Activated CD8-positive, alpha-beta memory T cell treated with anti-CD3 and anti-CD28 coated beads, Interleukin-2, amount 10 ng/mL, durations not matched to agents 7 days and 5 days (primary cell): Measurements from ENCODE around the gene NTMT1. TPM values are rescaled to one million over a fixed set of nuclear protein-coding genes. Genes with fewer than 3 reads are reported as not detected.
A peak's percentile ranks its signal among the peaks of the same experiment; 100 is the strongest.

Source experiments
- ATAC-seq: fragments of 150-1000 bp; cut with Tn5 transposase; one replicate; pipeline ENCODE4 v1.10.0; 2021; ENCODE audit warnings: moderate library complexity
- CTCF ChIA-PET: fragments of 350-600 bp; sonication (Branson Sonifier 250); formaldehyde crosslinking; loops from one replicate; lab custom pipeline; 2021; ENCODE audit warnings: antibody characterized with exemption; lab: Charles Lee
- DNase-seq: peaks from one replicate; pipeline ENCODE4 v3.0.0-alpha.2; 2020
- H3K27ac Mint-ChIP-seq: one replicate; pipeline ENCODE4 v1.8.0; 2021; ENCODE audit warnings: mild to moderate bottlenecking, mixed read lengths
- H3K27me3 Mint-ChIP-seq: one replicate; pipeline ENCODE4 v1.8.0; 2021; ENCODE audit warnings: mixed read lengths
- H3K36me3 Mint-ChIP-seq: one replicate; pipeline ENCODE4 v1.8.0; 2021; ENCODE audit warnings: mild to moderate bottlenecking, mixed read lengths
- H3K4me1 Mint-ChIP-seq: one replicate; pipeline ENCODE4 v1.8.0; 2021; ENCODE audit warnings: mixed read lengths
- H3K4me3 Mint-ChIP-seq: one replicate; pipeline ENCODE4 v1.8.0; 2021; ENCODE audit warnings: mild to moderate bottlenecking, moderate library complexity, mixed read lengths
- H3K9me3 Mint-ChIP-seq: one replicate; pipeline ENCODE4 v1.8.0; 2022; ENCODE audit warnings: low read depth, mixed read lengths
- total RNA-seq, 2 experiments: library from RNA; stranded (reverse); gene quantifications; one replicate each; pipeline ENCODE4 v1.2.3, GENCODE V29; 2021

Gene NTMT1
- total RNA-seq, 2 experiments from 2014 or later, result 37.2 to 46.2 TPM

DNA sequence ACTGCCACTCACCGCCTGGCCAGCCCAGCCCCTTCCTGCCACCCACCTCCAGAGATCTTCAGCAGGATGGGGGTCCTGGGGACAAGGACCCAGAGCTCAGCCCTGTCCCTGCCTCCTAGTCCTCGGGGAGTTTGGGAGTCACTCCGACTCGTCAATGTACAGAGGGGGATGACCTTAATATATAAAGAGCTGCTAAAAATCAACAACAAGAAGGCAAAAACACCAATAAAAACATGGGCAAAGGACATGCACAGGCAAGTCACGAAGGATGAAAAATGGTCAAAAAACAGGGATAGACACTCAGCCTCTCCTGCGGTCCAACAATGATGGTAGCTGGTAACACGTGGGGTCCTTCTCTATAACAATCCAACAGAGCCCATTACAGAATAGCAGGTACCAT is 20.7 kb downstream of the NTMT1 start:
- no peak for ATAC-seq
- DNase-seq, result no peak
- H3K4me1 Mint-ChIP-seq, result peaks cover 5% of the 10 kb centered on the region
- H3K36me3 Mint-ChIP-seq, result no peaks in the 10 kb centered on the region
- H3K27ac Mint-ChIP-seq, result no peak overlapping the region
- CTCF ChIA-PET, result interaction anchor here (0.9 to 1.0 kb wide), 2 partner anchors 16 to 91 kb away, joined by 3 read pairs; no protein-coding TSS in a partner anchor
- H3K4me3 Mint-ChIP-seq, result no peak overlapping the region
- no peaks in the 10 kb centered on the region for H3K9me3 Mint-ChIP-seq
- H3K27me3 Mint-ChIP-seq, result no peaks in the 10 kb centered on the region

DNA sequence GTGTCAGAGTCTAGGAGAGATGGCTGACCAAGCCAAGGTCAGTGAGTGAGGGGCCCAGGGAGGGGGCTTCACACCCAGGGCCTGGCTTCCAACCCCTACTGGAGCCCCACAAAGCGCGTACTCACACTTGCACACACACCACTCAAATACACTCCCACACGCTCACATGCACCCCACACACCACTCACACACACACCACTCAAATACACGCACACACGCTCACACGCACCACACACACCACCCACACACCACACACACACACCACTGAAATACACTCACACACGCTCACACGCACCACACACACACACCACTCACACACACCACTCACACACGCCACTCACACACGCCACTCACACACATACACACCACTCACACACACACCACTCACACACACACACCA is 21.7 kb downstream of the NTMT1 start:
- Mint-ChIP-seq H3K9me3 (no peaks in the 10 kb centered on the region), H3K27me3 (no peaks in the 10 kb centered on the region), H3K4me1 (peaks cover 2% of the 10 kb centered on the region), H3K27ac (no peak overlapping the region), H3K36me3 (no peaks in the 10 kb centered on the region), H3K4me3 (no peak overlapping the region)
- DNase-seq, result no peak
- CTCF ChIA-PET, result no interaction called here
- ATAC-seq, result no peak

DNA sequence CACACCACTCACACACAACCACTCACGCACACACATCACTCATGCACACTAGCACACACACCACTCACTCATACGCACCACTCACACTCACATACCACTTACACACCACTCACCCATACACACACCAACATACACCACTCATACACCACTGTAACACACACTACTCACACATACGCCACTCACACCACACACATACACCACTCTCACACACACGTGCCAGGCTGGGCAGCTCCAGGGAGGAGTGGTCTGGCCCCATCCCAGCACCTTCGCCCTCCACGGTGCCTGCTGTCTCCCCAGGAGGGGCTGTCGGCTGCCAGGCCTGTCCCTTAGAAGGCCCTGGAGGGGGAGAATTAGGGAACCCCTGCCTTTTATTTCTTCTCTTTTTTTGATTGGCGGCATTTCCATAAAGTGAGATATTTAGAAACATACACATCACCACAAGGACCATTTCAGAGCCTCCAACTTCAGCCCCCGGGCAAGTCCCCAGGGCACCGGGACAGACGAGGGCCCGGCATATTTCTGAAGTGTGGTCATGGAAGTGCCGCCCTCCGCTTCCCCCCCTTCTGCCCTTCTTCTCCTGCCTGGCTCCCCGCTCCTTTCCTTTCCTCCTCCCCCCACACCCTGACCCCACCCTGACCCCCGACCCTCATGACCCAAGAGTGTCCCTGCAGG is 22.3 kb downstream of the NTMT1 start:
- no peak for ATAC-seq
- Mint-ChIP-seq H3K27ac (no peak overlapping the region), H3K4me3 (no peak overlapping the region), H3K4me1 (peaks cover 2% of the 10 kb centered on the region), H3K27me3 (no peaks in the 10 kb centered on the region), H3K9me3 (no peaks in the 10 kb centered on the region), H3K36me3 (no peaks in the 10 kb centered on the region)
- no peak for DNase-seq
- CTCF ChIA-PET, result no interaction called here

DNA sequence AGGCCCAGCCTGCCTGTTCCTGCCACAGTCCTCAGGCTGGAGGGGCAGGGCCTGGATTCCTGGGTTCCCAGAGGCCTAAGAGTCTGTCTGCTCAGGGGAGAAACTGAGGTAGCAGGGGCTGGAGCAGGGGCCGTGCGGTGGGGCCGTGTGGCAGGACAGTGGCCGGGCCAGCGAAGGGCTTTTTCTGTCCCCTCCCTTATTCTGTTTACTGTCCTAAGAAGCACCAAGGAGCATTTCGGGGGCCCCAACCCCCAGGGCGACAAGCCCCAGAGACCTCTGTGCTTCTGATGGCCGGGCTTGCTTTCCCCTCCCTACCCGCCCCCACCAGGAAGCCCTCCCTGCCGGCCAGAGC is 22.8 kb downstream of the NTMT1 start:
- ATAC-seq (no peak), DNase-seq (no peak)
- Mint-ChIP-seq H3K4me3 (no peak overlapping the region), H3K4me1 (peaks cover 2% of the 10 kb centered on the region), H3K9me3 (no peaks in the 10 kb centered on the region), H3K27me3 (peaks cover 2% of the 10 kb centered on the region), H3K36me3 (no peaks in the 10 kb centered on the region), H3K27ac (no peak overlapping the region)
- CTCF ChIA-PET, result no interaction called here

DNA sequence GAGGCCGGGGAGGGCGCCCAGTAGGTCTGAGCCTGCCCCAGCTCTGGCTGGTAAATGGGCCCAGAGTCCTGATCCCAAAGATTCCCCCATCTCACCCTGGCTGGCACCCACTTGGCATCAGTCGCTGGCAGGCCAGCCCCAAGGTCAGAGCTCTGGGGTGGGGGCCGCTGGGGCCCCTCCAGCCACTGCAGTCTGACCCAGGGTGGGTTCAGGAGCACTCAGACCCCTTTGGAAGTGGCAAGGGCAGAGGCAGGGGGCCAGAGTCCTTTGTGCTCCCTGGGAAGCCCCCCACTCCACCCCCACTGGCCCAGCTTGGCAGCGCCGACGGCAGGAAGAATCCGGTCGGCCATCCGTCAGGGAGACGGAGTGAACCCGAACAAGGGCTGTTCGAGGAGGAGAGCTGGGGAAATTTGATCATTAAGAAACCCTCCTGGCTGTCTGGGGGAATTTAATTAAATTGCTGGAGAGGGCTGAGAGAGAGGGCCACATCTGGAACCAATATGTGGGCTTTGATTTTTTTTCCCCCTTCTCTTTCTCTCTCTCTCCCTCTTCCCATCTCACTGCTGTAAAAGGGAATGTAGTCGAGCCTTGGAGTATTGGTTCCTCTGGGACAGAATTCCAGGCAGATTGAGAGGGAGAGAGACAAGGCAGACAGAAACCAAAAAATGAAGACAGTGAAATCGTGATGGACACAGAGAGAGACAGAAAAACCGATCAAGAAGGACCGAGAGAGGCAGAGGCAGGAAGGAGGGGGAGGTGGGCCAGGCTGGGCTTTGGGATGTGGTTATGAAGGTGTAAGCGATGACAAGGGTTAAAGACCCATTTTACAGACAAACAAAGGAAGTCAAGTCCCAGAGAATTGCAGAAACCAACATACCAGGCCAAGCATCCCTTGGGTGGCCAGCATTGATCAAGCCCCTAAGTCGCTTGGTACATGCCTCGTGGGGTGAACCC is 24.0 kb downstream of the NTMT1 start:
- ATAC-seq, result no peak
- CTCF ChIA-PET, result no interaction called here
- peaks cover 2% of the 10 kb centered on the region for H3K27me3 Mint-ChIP-seq
- no peak overlapping the region for H3K4me3 Mint-ChIP-seq
- H3K4me1 Mint-ChIP-seq, result peaks cover 2% of the 10 kb centered on the region
- H3K9me3 Mint-ChIP-seq, result no peaks in the 10 kb centered on the region
- no peaks in the 10 kb centered on the region for H3K36me3 Mint-ChIP-seq
- no peak for DNase-seq
- no peak overlapping the region for H3K27ac Mint-ChIP-seq

DNA sequence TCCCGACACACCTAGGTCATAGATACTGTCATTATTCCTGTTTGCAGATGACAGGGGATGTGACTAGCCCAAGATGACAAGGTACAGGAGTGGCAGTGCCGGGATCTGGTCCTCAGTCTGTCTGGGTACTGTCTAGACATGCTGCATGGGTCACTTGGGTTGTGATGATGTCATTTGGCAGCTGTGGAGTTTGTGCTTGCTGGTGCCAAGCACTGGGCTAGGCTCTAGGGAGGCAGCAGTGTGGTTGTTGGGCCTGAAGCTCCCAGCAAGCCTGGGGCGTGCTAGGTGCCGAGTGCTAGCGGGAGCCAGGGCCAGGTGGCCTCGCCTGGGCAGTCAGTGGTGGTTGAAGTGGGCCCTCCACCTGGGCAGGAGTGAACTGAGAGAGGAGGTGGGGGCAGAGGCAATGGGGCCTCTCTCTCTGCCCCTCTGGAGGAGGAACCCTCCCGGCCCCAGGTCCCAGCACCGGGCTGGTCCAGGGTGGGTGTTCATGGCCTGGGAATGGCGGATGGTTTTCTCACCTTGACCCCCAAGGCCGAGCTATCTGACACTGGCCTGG is 24.8 kb downstream of the NTMT1 start:
- ATAC-seq (no peak), DNase-seq (no peak)
- peaks cover 2% of the 10 kb centered on the region for H3K4me1 Mint-ChIP-seq
- H3K27ac Mint-ChIP-seq, result no peak overlapping the region
- no peak overlapping the region for H3K4me3 Mint-ChIP-seq
- H3K27me3 Mint-ChIP-seq, result peaks cover 2% of the 10 kb centered on the region
- H3K9me3 Mint-ChIP-seq, result no peaks in the 10 kb centered on the region
- no peaks in the 10 kb centered on the region for H3K36me3 Mint-ChIP-seq
- CTCF ChIA-PET, result no interaction called here

DNA sequence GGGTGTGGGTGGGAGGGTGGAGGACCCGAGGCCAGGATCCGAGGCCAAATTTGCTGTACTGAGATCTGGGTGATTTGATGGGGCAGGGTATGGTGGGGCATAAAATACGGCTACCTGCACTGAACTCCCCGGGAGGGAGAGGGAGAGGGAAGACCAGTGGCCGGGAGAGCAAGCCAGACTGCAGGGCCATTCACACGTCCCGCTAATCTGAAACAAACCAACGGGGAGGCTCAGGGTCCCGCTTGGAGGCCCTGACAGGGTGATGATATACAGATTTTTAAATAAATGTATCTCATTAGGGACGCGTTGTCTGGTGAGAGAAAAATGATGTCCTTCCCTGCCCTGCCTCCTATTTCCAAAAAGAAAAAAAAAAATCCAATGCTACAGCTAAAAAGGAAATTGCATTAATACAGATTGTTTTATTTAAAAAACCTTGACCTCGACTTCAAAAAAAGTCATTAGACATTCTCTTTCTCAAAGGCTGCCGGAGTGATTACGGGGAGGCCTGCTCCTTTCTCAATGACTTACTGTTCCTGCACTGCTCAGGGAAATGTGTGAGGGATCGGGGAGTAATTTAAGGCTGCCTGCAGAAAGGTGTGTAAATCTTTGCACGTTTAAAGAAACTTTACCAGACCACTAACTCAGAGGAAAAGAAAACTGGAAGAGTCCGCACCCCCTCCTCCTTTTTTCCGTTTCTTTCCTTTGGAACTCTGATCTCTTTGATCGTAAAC is 28.0 kb downstream of the NTMT1 start:
- H3K9me3 Mint-ChIP-seq, result no peaks in the 10 kb centered on the region
- ATAC-seq (no peak), DNase-seq (no peak)
- peaks cover 2% of the 10 kb centered on the region for H3K4me1 Mint-ChIP-seq
- no peak overlapping the region for H3K27ac Mint-ChIP-seq
- peaks cover 2% of the 10 kb centered on the region for H3K27me3 Mint-ChIP-seq
- H3K4me3 Mint-ChIP-seq, result no peak overlapping the region
- H3K36me3 Mint-ChIP-seq, result no peaks in the 10 kb centered on the region
- CTCF ChIA-PET, result no interaction called here

DNA sequence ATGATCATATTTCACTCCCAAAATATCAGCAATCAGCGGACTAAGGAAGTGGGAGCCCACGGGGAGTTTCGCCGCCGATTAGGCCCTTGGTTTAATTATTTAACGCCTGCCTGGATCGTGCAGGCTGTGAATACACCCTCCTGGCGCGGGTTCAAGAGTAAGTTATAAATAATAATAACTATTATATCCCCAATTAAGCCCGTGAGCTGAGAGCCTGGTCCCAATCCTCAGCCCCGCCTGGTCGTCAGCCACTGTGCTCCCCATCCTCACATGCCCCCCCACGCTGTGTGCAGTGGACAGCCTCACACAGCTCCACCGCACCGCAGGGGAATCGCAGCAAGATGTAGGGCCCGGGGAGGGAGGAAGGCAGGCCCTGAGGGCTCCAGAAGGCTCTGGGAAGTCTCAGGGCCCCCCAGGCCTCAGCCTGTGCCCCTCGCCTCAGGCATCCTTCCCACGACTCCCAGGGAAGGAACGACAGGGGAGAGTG is 28.6 kb downstream of the NTMT1 start:
- Mint-ChIP-seq H3K4me3 (no peak overlapping the region), H3K27ac (no peak overlapping the region), H3K36me3 (no peaks in the 10 kb centered on the region), H3K4me1 (peaks cover 2% of the 10 kb centered on the region), H3K9me3 (no peaks in the 10 kb centered on the region), H3K27me3 (peaks cover 2% of the 10 kb centered on the region)
- DNase-seq (no peak), ATAC-seq (no peak)
- CTCF ChIA-PET, result no interaction called here

DNA sequence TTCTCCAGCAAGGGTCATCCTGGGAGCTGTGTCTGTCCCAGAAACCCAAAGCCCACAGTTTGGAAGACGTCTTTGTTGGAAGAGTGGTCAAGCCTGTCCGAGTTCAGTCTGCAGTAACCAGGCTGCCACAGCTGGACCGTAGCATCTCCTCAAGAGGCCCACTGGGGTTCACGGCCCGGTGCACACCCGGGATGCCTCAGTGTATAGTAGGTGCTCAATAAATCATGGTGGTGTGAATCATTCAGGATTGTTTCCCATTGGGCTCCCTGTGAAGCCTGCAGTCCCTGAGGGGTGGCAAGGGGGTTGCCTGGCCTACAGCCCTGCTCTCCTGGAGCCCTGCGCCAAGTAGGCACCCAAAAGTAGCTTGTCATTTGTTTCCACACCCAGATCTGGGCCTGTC is 29.2 kb downstream of the NTMT1 start:
- Mint-ChIP-seq H3K36me3 (no peaks in the 10 kb centered on the region), H3K4me3 (no peak overlapping the region), H3K27me3 (peaks cover 2% of the 10 kb centered on the region), H3K4me1 (peaks cover under 1% of the 10 kb centered on the region), H3K27ac (no peak overlapping the region), H3K9me3 (no peaks in the 10 kb centered on the region)
- ATAC-seq, result no peak
- no peak for DNase-seq
- CTCF ChIA-PET, result no interaction called here

DNA sequence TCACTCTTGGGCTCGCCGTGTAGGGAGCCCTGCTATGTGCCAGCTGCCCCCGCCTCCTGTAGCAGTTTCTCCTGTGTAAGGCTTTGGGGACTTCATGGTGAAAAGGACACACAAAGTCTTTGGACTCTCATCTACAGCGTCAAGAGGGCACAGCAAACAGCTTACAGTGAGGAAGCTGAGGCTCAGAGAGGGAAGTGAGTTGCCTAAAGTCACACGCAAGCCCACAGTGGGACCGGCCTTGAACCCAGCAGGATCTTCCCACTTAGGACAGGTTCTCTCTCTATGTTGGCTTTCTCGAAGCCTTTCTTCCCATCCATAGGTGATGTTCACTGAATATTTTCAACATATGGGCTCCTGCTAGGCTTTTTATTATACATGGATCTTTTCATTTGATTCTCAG is 29.7 kb downstream of the NTMT1 start:
- no peak for ATAC-seq
- no peak for DNase-seq
- Mint-ChIP-seq H3K9me3 (no peaks in the 10 kb centered on the region), H3K27me3 (peaks cover 4% of the 10 kb centered on the region), H3K4me1 (no peaks in the 10 kb centered on the region), H3K4me3 (no peak overlapping the region), H3K36me3 (no peaks in the 10 kb centered on the region), H3K27ac (no peak overlapping the region)
- CTCF ChIA-PET, result no interaction called here

DNA sequence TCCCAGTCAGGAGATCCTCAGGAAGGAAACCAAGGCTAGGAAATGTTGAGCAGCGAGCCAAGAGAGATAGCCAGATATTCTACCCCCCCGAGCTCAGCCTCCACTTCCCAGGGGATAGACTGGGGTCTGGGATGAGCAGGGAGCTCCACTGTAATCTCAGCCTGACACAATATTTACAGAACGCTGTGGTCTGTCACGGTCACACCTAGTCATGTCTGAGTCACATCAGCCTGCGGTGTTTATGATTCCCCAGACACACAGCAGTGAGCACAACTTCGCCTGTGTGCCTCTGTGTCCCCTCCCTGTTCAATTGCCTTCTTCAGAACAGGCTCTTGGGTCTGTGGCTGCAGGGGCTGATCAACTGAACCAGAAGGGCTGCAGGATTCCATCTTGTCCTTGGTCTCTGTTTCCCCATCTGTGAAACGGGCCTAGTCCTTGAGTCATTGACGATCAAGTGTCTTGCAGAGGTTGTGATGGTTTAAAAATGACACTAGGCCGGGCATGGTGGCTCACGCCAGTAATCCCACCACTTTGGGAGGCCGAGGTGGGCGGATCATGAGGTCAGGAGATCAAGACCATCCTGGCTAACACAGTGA is 30.9 kb downstream of the NTMT1 start:
- CTCF ChIA-PET, result interaction anchor here (0.8 to 1.1 kb wide), 3 partner anchors 9 to 81 kb away, joined by 3 to 4 read pairs (median 3); no protein-coding TSS in a partner anchor

DNA sequence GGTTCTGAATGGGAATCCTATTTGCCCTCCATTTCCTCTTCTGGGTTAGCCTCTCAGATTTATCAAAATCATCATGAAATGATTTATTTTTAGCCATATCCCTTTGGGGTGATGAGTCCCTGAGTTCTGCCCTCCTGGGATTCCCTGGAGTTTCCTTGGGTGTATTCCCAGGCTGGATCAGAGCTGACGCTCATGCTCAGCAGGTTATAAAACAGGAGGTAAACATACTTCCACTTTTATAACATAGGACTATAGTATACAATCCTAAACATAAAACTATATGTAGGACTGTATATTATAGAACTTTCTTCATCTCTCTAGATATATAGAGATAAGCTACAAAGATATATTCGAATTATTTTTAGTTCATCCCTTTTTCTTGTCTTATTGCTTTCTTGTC is 35.1 kb downstream of the NTMT1 start:
- CTCF ChIA-PET, result interaction anchor here (0.8 to 1.4 kb wide), 3 partner anchors 18 to 76 kb away, joined by 3 to 5 read pairs (median 4); no protein-coding TSS in a partner anchor
- Mint-ChIP-seq H3K27me3 (peaks cover 20% of the 10 kb centered on the region), H3K9me3 (no peaks in the 10 kb centered on the region), H3K4me3 (no peak overlapping the region), H3K27ac (no peak overlapping the region), H3K36me3 (no peaks in the 10 kb centered on the region), H3K4me1 (peaks cover 5% of the 10 kb centered on the region)
- no peak for DNase-seq
- ATAC-seq, result no peak

More for the DNA sequence above, 30.9 kb downstream of the NTMT1 start:
- ATAC-seq (peak; percentile 23), DNase-seq (no peak)
- peaks cover 7% of the 10 kb centered on the region for H3K27me3 Mint-ChIP-seq
- no peaks in the 10 kb centered on the region for H3K4me1 Mint-ChIP-seq
- no peak overlapping the region for H3K4me3 Mint-ChIP-seq
- no peaks in the 10 kb centered on the region for H3K36me3 Mint-ChIP-seq
- no peaks in the 10 kb centered on the region for H3K9me3 Mint-ChIP-seq
- no peak overlapping the region for H3K27ac Mint-ChIP-seq
